Left ventricle myocardium superior (tissue), 1 donor: ENCODE results near the gene OR6C70. TPM values are rescaled to one million over a fixed set of nuclear protein-coding genes. Genes with fewer than 3 reads are reported as not detected.
"Not testable (repeated sequence)": the region's sequence is repeated elsewhere in the genome, so short reads cannot be mapped to it uniquely, and the experiment has no call there.

Experiments
- ATAC-seq: fragments of 200-7000 bp; cut with Tn5 transposase; one replicate; pipeline ENCODE4 v1.9.1; 2020; ENCODE audit warnings: mild to moderate bottlenecking, moderate library complexity
- DNase-seq: peaks from one replicate; pipeline ENCODE4 v3.0.0-alpha.2; 2020
- intact Hi-C: fragments of 100-400 bp; cut with micrococcal nuclease; formaldehyde crosslinking; loops from one replicate; pipeline ENCODE4 v1.11.0; 2022
- long read RNA-seq: library from polyadenylated mRNA; unstranded; transcript quantifications from one replicate; pipeline ENCODE4 v2.0.0, GENCODE V29; 2021
- total RNA-seq: library from RNA; stranded (reverse); fragmentation: NEBNext Ultra II Directional; extraction: Animal tissue kit (Norgen Biotek cat#: 25700); gene quantifications from one replicate; pipeline ENCODE4 v1.2.1, GENCODE V29; 2021
- donor health status: DM: no; HTN: yes; CAD: no; lungs with severe emphysema.

Gene OR6C70
- not detected for total RNA-seq
- long read RNA-seq, result 0 reads

GRCh38 chr12:55470088-55470829 is at the start of gene OR6C70:
TSS of gene OR6C70 (minus strand) at chr12:55470138. CDS start at chr12:55470138, 0 bp downstream.
- no peak for DNase-seq
- intact Hi-C loops, result no loop called here
- no peak for ATAC-seq

- no peak for DNase-seq
- intact Hi-C loops, result no loop called here
- ATAC-seq, result no peak
These were observed 46.5 kb upstream of the OR6C70 start for GRCh38 chr12:55516391-55516790.

GRCh38 chr12:55515696-55516095 is 45.8 kb upstream of the OR6C70 start:
- intact Hi-C loops, result no loop called here
- no peak for ATAC-seq
- no peak for DNase-seq

GRCh38 chr12:55501601-55502000 is 31.7 kb upstream of the OR6C70 start:
- DNase-seq (no peak), ATAC-seq (no peak)
- intact Hi-C loops, result no loop called here

GRCh38 chr12:55499810-55500252 is 29.9 kb upstream of the OR6C70 start:
- intact Hi-C loops, result no loop called here
- ATAC-seq, result no peak
- no peak for DNase-seq

GRCh38 chr12:55499231-55499630 is 29.3 kb upstream of the OR6C70 start:
- DNase-seq (no peak), ATAC-seq (no peak)
- intact Hi-C loops, result no loop called here

- intact Hi-C loops, result no loop called here
- no peak for DNase-seq
- ATAC-seq, result no peak
These were observed 25.6 kb upstream of the OR6C70 start for GRCh38 chr12:55495490-55495889.

GRCh38 chr12:55492078-55492477 is 22.1 kb upstream of the OR6C70 start, which contains the start of gene OR6C68:
TSS of gene OR6C68 (plus strand) at chr12:55492378. CDS start at chr12:55492378, 0 bp downstream.
- DNase-seq (no peak), ATAC-seq (no peak)
- intact Hi-C loops, result no loop called here

GRCh38 chr12:55484284-55484683 is 14.3 kb upstream of the OR6C70 start:
- intact Hi-C loops, DNase-seq, ATAC-seq: not testable (repeated sequence)

- intact Hi-C loops, DNase-seq, ATAC-seq: not testable (repeated sequence)
These were observed 9.2 kb upstream of the OR6C70 start for GRCh38 chr12:55479136-55479535.

GRCh38 chr12:55472264-55472663 is 2.3 kb upstream of the OR6C70 start:
- DNase-seq, result no peak
- no peak for ATAC-seq
- intact Hi-C loops, result no loop called here

GRCh38 chr12:55469291-55469690 is 647 bp downstream of the OR6C70 start:
- ATAC-seq, result no peak
- no peak for DNase-seq
- intact Hi-C loops, result no loop called here

- ATAC-seq (no peak), DNase-seq (no peak)
- intact Hi-C loops, result no loop called here
These were observed 2.1 kb downstream of the OR6C70 start for GRCh38 chr12:55467836-55468235.

- DNase-seq, ATAC-seq, intact Hi-C loops: not testable (repeated sequence)
These were observed 5.0 kb downstream of the OR6C70 start for GRCh38 chr12:55464926-55465325.

- intact Hi-C loops, result no loop called here
- ATAC-seq, result no peak
- no peak for DNase-seq
These were observed 21.1 kb downstream of the OR6C70 start for GRCh38 chr12:55448825-55449224.

GRCh38 chr12:55446326-55446725 is 23.6 kb downstream of the OR6C70 start:
- intact Hi-C loops, result no loop called here
- ATAC-seq (no peak), DNase-seq (no peak)

- DNase-seq (no peak), ATAC-seq (no peak)
- intact Hi-C loops, result no loop called here
These were observed 24.6 kb downstream of the OR6C70 start for GRCh38 chr12:55445357-55445756.

- no peak for DNase-seq
- ATAC-seq, result no peak
- intact Hi-C loops, result no loop called here
These were observed 26.2 kb downstream of the OR6C70 start, which contains the start of gene OR6C2 for GRCh38 chr12:55443776-55444175. TSS of gene OR6C2 (plus strand) at chr12:55444076. CDS start at chr12:55452214, 8,138 bp downstream.

- ATAC-seq, DNase-seq, intact Hi-C loops: not testable (repeated sequence)
These were observed 28.7 kb downstream of the OR6C70 start for GRCh38 chr12:55441233-55441632.

GRCh38 chr12:55428331-55429243 is 41.4 kb downstream of the OR6C70 start:
- intact Hi-C loops, result no loop called here
- DNase-seq (no peak), ATAC-seq (no peak)
